Neural cell (in vitro differentiated cells): ENCODE measurements around the gene FRMD4A. TPM values are rescaled to one million over a fixed set of nuclear protein-coding genes. Genes with fewer than 3 reads are reported as not detected.

Experiments used
- H2AFZ ChIP-seq: fragments of 200-600, 300-800 bp; sonication (generic), shearing (Covaris generic); 2 replicates; pipeline ENCODE4 v1.6.0; 2014; ENCODE audit warnings: low read depth, mild to moderate bottlenecking, antibody characterized with exemption, low read length, moderate library complexity
- H3F3A ChIP-seq: fragments of 200-600 bp; shearing (Covaris generic); 2 replicates; pipeline ENCODE4 v1.6.1; 2016; ENCODE audit warnings: mild to moderate bottlenecking, moderate library complexity, mixed read lengths, antibody characterized with exemption, low read length; ENCODE audit not compliant: insufficient read depth, poor library complexity, severe bottlenecking
- H3K27ac ChIP-seq: fragments of 200-600, 300-800 bp; sonication (generic), shearing (Covaris generic); 2 replicates; pipeline ENCODE4 v1.5.1; 2014; ENCODE audit warnings: mild to moderate bottlenecking, low read length, moderate library complexity
- H3K27me3 ChIP-seq: fragments of 300-800, 200-600 bp; sonication (generic), shearing (Covaris generic); 2 replicates; pipeline ENCODE4 v1.6.0; 2014; ENCODE audit warnings: mild to moderate bottlenecking, low read depth, low read length, moderate library complexity; ENCODE audit not compliant: insufficient read depth
- H3K36me3 ChIP-seq: fragments of 300-800, 200-600 bp; sonication (generic), shearing (Covaris generic); 2 replicates; pipeline ENCODE4 v1.5.1; 2014; ENCODE audit warnings: mild to moderate bottlenecking, antibody characterized with exemption, low read length, moderate library complexity; ENCODE audit not compliant: insufficient read depth
- H3K4me2 ChIP-seq: fragments of 300-800, 200-600 bp; sonication (generic), shearing (Covaris generic); 2 replicates; pipeline ENCODE4 v1.6.0; 2014; ENCODE audit warnings: mild to moderate bottlenecking, low read length
- H3K4me3 ChIP-seq: fragments of 300-800, 200-600 bp; sonication (generic), shearing (Covaris generic); 2 replicates; pipeline ENCODE4 v1.5.1; 2014; ENCODE audit warnings: mild to moderate bottlenecking, low read length, moderate library complexity
- H3K79me2 ChIP-seq: fragments of 200-600 bp; shearing (Covaris generic); replicated peaks from 2 replicates; pipeline ENCODE4 v1.6.0; 2014; ENCODE audit warnings: mild to moderate bottlenecking, low read length, moderate library complexity; ENCODE audit not compliant: insufficient read depth
- H3K9ac ChIP-seq: fragments of 300-800, 200-600 bp; sonication (generic), shearing (Covaris generic); 2 replicates; pipeline ENCODE4 v1.6.1; 2016; ENCODE audit warnings: mild to moderate bottlenecking, low read length, mixed read lengths
- H3K9me2 ChIP-seq: fragments of 200-600 bp; shearing (Covaris generic); 2 replicates; pipeline ENCODE4 v1.6.1; 2016; ENCODE audit warnings: mild to moderate bottlenecking, low read length, mixed read lengths; ENCODE audit not compliant: insufficient read depth
- H3K9me3 ChIP-seq: fragments of 200-600, 300-800 bp; sonication (generic), shearing (Covaris generic); 2 replicates; pipeline ENCODE4 v1.6.1; 2016; ENCODE audit warnings: mild to moderate bottlenecking, mixed run types, low read length, moderate library complexity, mixed read lengths
- H4K20me1 ChIP-seq: fragments of 200-600 bp; shearing (Covaris generic); 2 replicates; pipeline ENCODE4 v1.6.1; 2016; ENCODE audit warnings: mild to moderate bottlenecking, mixed run types; ENCODE audit not compliant: insufficient read depth
- CTCF ChIP-seq: fragments of 450-650 bp; IDR thresholded peaks from 2 replicates; pipeline ENCODE4 v1.5.1; 2014; ENCODE audit warnings: antibody characterized with exemption, mild to moderate bottlenecking, moderate library complexity; ENCODE audit not compliant: poor library complexity, severe bottlenecking
- EP300 ChIP-seq: fragments of 450-650 bp; conservative IDR thresholded peaks from 2 replicates; pipeline ENCODE4 v1.6.1; 2014; ENCODE audit warnings: antibody characterized with exemption, mild to moderate bottlenecking, moderate library complexity; ENCODE audit not compliant: poor library complexity, severe bottlenecking
- EZH2 ChIP-seq: fragments of 200-600, 300-800 bp; shearing (Covaris generic), sonication (generic); IDR thresholded peaks from 2 replicates; pipeline ENCODE4 v1.6.1; 2014; ENCODE audit warnings: antibody characterized with exemption, low read length, borderline replicate concordance, mild to moderate bottlenecking; ENCODE audit not compliant: insufficient read depth, poor library complexity, severe bottlenecking
- MXI1 ChIP-seq: fragments of 450-650 bp; conservative IDR thresholded peaks from 2 replicates; pipeline ENCODE4 v1.6.1; 2014; ENCODE audit warnings: antibody characterized with exemption, mild to moderate bottlenecking; ENCODE audit not compliant: poor library complexity, severe bottlenecking
- POLR2AphosphoS5 ChIP-seq: IDR thresholded peaks from 2 replicates; pipeline ENCODE4 v1.6.1; 2012
- RAD21 ChIP-seq: fragments of 450-650 bp; conservative IDR thresholded peaks from 2 replicates; pipeline ENCODE4 v1.6.1; 2014; ENCODE audit warnings: antibody characterized with exemption, mild to moderate bottlenecking, moderate library complexity
- REST ChIP-seq: IDR thresholded peaks from 2 replicates; pipeline ENCODE4 v1.6.1; 2012; ENCODE audit warnings: borderline replicate concordance
- SMC3 ChIP-seq: fragments of 450-650 bp; conservative IDR thresholded peaks from 2 replicates; pipeline ENCODE4 v1.6.1; 2014; ENCODE audit warnings: antibody characterized with exemption, mild to moderate bottlenecking, moderate library complexity; ENCODE audit not compliant: poor library complexity
- TAF1 ChIP-seq: IDR thresholded peaks from 2 replicates; pipeline ENCODE4 v1.6.1; 2012; ENCODE audit warnings: low read depth
- polyA plus RNA-seq: library from polyadenylated mRNA; depleted of rRNA; stranded (reverse); fragments of >200 nt; gene quantifications from 2 replicates; pipeline ENCODE4 v1.2.3, GENCODE V29; 2014

The FRMD4A gene
- polyA plus RNA-seq, 1 donor from 2014 or later = 36.5 TPM

GRCh38 chr10:13658871-13659685, 671.6 kb downstream of the FRMD4A start:
- H4K20me1 ChIP-seq = no peaks in the 10 kb centered on the region
- no peak overlapping the region for H3K27ac ChIP-seq
- H3K4me2 ChIP-seq = no peak overlapping the region
- H3K9me2 ChIP-seq = no peaks in the 10 kb centered on the region
- no peaks in the 10 kb centered on the region for H3K79me2 ChIP-seq
- H3K9me3 ChIP-seq = no peaks in the 10 kb centered on the region
- no peak for TF ChIP-seq RAD21
- no peak for TF ChIP-seq TAF1
- no peak for TF ChIP-seq SMC3
- TF ChIP-seq EP300 = no peak
- TF ChIP-seq MXI1 = no peak
- TF ChIP-seq EZH2 = no peak
- no peak for TF ChIP-seq CTCF
- TF ChIP-seq POLR2AphosphoS5 = no peak
- no peaks in the 10 kb centered on the region for H3K36me3 ChIP-seq
- H2AFZ ChIP-seq = no peak overlapping the region
- no peaks in the 10 kb centered on the region for H3K27me3 ChIP-seq
- H3F3A ChIP-seq = no peaks in the 10 kb centered on the region
- H3K4me3 ChIP-seq = no peak overlapping the region
- no peak overlapping the region for H3K9ac ChIP-seq

GRCh38 chr10:13658264-13658663, 672.5 kb downstream of the FRMD4A start:
- Histone ChIP-seq H3K4me3 (no peak overlapping the region), H3K79me2 (no peaks in the 10 kb centered on the region), H3K27me3 (no peaks in the 10 kb centered on the region), H3K27ac (no peak overlapping the region), H3K9me2 (no peaks in the 10 kb centered on the region), H3K4me2 (no peak overlapping the region), H4K20me1 (no peaks in the 10 kb centered on the region), H3K9ac (no peak overlapping the region), H3F3A (no peaks in the 10 kb centered on the region), H3K9me3 (no peaks in the 10 kb centered on the region), H2AFZ (no peak overlapping the region), H3K36me3 (no peaks in the 10 kb centered on the region)
- TF ChIP-seq EZH2 = no peak
- no peak for TF ChIP-seq REST
- TF ChIP-seq POLR2AphosphoS5 = no peak
- TF ChIP-seq CTCF = no peak
- no peak for TF ChIP-seq MXI1
- TF ChIP-seq TAF1 = no peak
- no peak for TF ChIP-seq RAD21
- TF ChIP-seq EP300 = no peak
- no peak for TF ChIP-seq SMC3
